HepG2 (cell line): ENCODE data around the gene PEX19. TPM values are rescaled to one million over a fixed set of nuclear protein-coding genes. Genes with fewer than 3 reads are reported as not detected.

Experiments
- ATAC-seq: fragments of 200-7000 bp; cut with Tn5 transposase; 3 replicates; pipeline ENCODE4 v1.9.1; 2020; ENCODE audit warnings: mild to moderate bottlenecking, moderate library complexity
- BruUV-seq: library from RNA; stranded (reverse); fragments of 400-500 nt; replicated peaks from 2 replicates; lab custom pipeline; 2021; lab: Mats Ljungman, UMichigan
- CTCF ChIA-PET: fragments of 300-600 bp; formaldehyde crosslinking; extraction: SDS; loops from one replicate; lab custom pipeline; 2021; ENCODE audit warnings: low total read pairs, inconsistent platforms, low intra/inter-chr PET ratio; lab: Yijun Ruan, JAX
- POLR2A ChIA-PET: fragments of 350-600 bp; sonication (Branson Sonifier 250); formaldehyde crosslinking; loops from one replicate; lab custom pipeline; 2020; ENCODE audit warnings: antibody characterized with exemption, inconsistent platforms; lab: Yijun Ruan, JAX
- DNase-seq: peaks from one replicate; pipeline ENCODE4 v3.0.0-alpha.2; 2015; ENCODE audit warnings: low spot score
- FAIRE-seq: peaks from 3 replicates; lab custom pipeline; 2011; peaks lifted over from hg19 to GRCh38; lab: Jason Lieb, UNC
- H2AFZ ChIP-seq: one replicate; pipeline ENCODE4 v1.6.1; 2011; ENCODE audit warnings: low read length, inconsistent platforms
- H3K27ac ChIP-seq: fragments of 300-600 bp; 3 replicates; pipeline ENCODE4 v1.8.0; 2011; ENCODE audit warnings: mixed run types, mild to moderate bottlenecking, mixed read lengths, low read length, inconsistent platforms; ENCODE audit not compliant: insufficient read depth; ENCODE audit errors: extremely low read length
- H3K27me3 ChIP-seq, 2 experiments: fragments of 200-600 bp in 1 of 2; 2 replicates in 1 of 2; 3 replicates in 1 of 2; pipeline versions ENCODE4 v1.6.0 to v1.8.0; 2011; ENCODE audit warnings: low read length in 2 of 2, mild to moderate bottlenecking in 2 of 2, moderate library complexity in 2 of 2, inconsistent platforms in 1 of 2; ENCODE audit not compliant: insufficient read depth in 2 of 2, control insufficient read depth in 1 of 2
- H3K36me3 ChIP-seq, 2 experiments: fragments of 200-600 bp in 1 of 2; replicated peaks in 1 of 2; 2 replicates in 1 of 2; 3 replicates in 1 of 2; pipeline versions ENCODE4 v1.5.1 to v1.8.0; 2011; ENCODE audit warnings: low read length in 2 of 2, inconsistent platforms in 1 of 2; ENCODE audit not compliant: insufficient read depth in 2 of 2, control insufficient read depth in 1 of 2
- H3K4me1 ChIP-seq: 2 replicates; pipeline ENCODE4 v1.5.1; 2012; ENCODE audit warnings: low read length, inconsistent platforms; ENCODE audit not compliant: insufficient read depth
- H3K4me2 ChIP-seq: 2 replicates; pipeline ENCODE4 v1.6.0; 2011; ENCODE audit warnings: low read depth, low read length, inconsistent platforms
- H3K4me3 ChIP-seq, 3 experiments: fragments of 200-600 bp in 1 of 3; sonication (generic), shearing (Covaris generic) in 1 of 3; replicated peaks in 1 of 3; 2 replicates each; pipeline ENCODE4 v1.5.1; 2011 to 2016; ENCODE audit warnings: low read length in 3 of 3, inconsistent platforms in 2 of 3, low read depth in 2 of 3, mild to moderate bottlenecking in 2 of 3, control low read depth in 1 of 3, mixed read lengths in 1 of 3; ENCODE audit not compliant: insufficient read depth in 1 of 3
- H3K79me2 ChIP-seq: one replicate; pipeline ENCODE4 v1.6.1; 2011; ENCODE audit warnings: low read length, inconsistent platforms; ENCODE audit not compliant: insufficient read depth
- H3K9ac ChIP-seq: 2 replicates; pipeline ENCODE4 v1.6.0; 2011; ENCODE audit warnings: mild to moderate bottlenecking, low read depth, low read length, inconsistent platforms; ENCODE audit not compliant: insufficient read depth
- H3K9me3 ChIP-seq: 2 replicates; pipeline ENCODE4 v1.5.1; 2012; ENCODE audit warnings: mild to moderate bottlenecking, low read length
- H4K20me1 ChIP-seq: 2 replicates; pipeline ENCODE4 v1.6.0; 2011; ENCODE audit warnings: inconsistent platforms, mild to moderate bottlenecking, low read length, moderate library complexity; ENCODE audit not compliant: insufficient read depth
- AGO1 ChIP-seq: fragments of 200-400 bp; formaldehyde crosslinking; IDR thresholded peaks from 2 replicates; pipeline ENCODE4 v1.6.1; 2017; ENCODE audit warnings: mild to moderate bottlenecking, low read depth, low read length, moderate library complexity; ENCODE audit not compliant: poor library complexity, severe bottlenecking
- ZSCAN20 ChIP-seq: sonication (generic); formaldehyde crosslinking; IDR thresholded peaks from 2 replicates; pipeline ENCODE4 v1.4.0; 2020; ENCODE audit warnings: missing genetic modification reagents, mild to moderate bottlenecking, borderline replicate concordance
- WGBS: methylation state at CpG from one replicate; pipeline ENCODE4 v1.1.6; 2017; ENCODE audit warnings: low lambda C conversion rate; 5-methylcytosine and 5-hydroxymethylcytosine counted together
- in situ Hi-C: cut with HindIII; loops from 2 replicates; pipeline ENCODE4 v1.10.0; 2017; ENCODE audit warnings: low pct_unique_long_range_greater_than_20kb; ENCODE audit not compliant: extremely low pct_ligation_motif_present
- intact Hi-C: fragments of 100-400 bp; cut with micrococcal nuclease; formaldehyde crosslinking; loops from one replicate; pipeline ENCODE4 v1.10.0; 2022; ENCODE audit not compliant: unreplicated experiment
- polyA plus RNA-seq, 8 experiments: library from polyadenylated mRNA; depleted of rRNA in 3 of 8; stranded (reverse) in 7 of 8; unstranded in 1 of 8; fragments of >200 nt; fragmentation: Illumina TruSeq in 4 of 8; extraction: Trizol in 4 of 8; gene quantifications; 2 replicates each; pipeline versions ENCODE4 v1.2.1 to v1.2.3, GENCODE V29; 2011 to 2016; ENCODE audit warnings: low read depth in 4 of 8, missing spikeins in 1 of 8, mixed read lengths in 1 of 8; ENCODE audit not compliant: insufficient read depth in 1 of 8
- total RNA-seq, 5 experiments: library from RNA; depleted of rRNA; stranded (reverse); fragments of >200 nt; fragmentation: Illumina TruSeq; extraction: Trizol; gene quantifications; 2 replicates each; pipeline ENCODE4 v1.2.3, GENCODE V29; 2016; ENCODE audit warnings: low read depth in 1 of 5
- TF ChIP-seq, protein P1 (sequence below): sonication (generic); formaldehyde crosslinking; IDR thresholded peaks from 2 replicates; pipeline ENCODE4 v1.4.0; 2020; ENCODE audit warnings: missing genetic modification reagents
- TF ChIP-seq, protein P2 (sequence below): sonication (generic); formaldehyde crosslinking; IDR thresholded peaks from 2 replicates; pipeline ENCODE4 v1.5.0; 2020; ENCODE audit warnings: mild to moderate bottlenecking, missing genetic modification reagents

The PEX19 gene
- total and polyA plus RNA-seq, 2 of the 13 experiments (the other 11 are each of a cell fraction or from before 2014, with no cell fraction given): 47.0 to 51.8 TPM

DNA sequence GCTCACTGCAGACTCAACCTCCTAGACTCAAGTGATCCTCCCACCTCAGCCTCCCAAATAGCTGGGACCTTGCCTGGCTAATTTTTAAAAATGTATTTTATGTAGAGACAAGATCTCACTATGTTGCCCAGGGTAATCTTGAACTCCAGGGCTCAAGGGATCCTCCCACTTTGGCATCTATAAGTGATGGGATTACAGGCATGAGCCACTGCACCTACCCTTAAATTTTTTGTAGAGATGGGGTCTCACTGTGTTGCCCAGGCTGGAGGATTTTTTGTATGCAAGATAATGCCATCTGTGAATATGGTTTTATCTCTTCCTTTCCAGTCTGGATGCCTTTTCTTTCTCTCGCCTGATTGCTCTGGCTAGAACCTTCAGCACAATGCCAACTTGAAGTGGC is 13.9 kb downstream of the PEX19 start:
- TF ChIP-seq, protein P1, sequence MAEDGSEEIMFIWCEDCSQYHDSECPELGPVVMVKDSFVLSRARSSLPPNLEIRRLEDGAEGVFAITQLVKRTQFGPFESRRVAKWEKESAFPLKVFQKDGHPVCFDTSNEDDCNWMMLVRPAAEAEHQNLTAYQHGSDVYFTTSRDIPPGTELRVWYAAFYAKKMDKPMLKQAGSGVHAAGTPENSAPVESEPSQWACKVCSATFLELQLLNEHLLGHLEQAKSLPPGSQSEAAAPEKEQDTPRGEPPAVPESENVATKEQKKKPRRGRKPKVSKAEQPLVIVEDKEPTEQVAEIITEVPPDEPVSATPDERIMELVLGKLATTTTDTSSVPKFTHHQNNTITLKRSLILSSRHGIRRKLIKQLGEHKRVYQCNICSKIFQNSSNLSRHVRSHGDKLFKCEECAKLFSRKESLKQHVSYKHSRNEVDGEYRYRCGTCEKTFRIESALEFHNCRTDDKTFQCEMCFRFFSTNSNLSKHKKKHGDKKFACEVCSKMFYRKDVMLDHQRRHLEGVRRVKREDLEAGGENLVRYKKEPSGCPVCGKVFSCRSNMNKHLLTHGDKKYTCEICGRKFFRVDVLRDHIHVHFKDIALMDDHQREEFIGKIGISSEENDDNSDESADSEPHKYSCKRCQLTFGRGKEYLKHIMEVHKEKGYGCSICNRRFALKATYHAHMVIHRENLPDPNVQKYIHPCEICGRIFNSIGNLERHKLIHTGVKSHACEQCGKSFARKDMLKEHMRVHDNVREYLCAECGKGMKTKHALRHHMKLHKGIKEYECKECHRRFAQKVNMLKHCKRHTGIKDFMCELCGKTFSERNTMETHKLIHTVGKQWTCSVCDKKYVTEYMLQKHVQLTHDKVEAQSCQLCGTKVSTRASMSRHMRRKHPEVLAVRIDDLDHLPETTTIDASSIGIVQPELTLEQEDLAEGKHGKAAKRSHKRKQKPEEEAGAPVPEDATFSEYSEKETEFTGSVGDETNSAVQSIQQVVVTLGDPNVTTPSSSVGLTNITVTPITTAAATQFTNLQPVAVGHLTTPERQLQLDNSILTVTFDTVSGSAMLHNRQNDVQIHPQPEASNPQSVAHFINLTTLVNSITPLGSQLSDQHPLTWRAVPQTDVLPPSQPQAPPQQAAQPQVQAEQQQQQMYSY: no peak
- TF ChIP-seq AGO1 (no peak), ZSCAN20 (CRISPR knock-in tag) (no peak)
- TF ChIP-seq, protein P2, sequence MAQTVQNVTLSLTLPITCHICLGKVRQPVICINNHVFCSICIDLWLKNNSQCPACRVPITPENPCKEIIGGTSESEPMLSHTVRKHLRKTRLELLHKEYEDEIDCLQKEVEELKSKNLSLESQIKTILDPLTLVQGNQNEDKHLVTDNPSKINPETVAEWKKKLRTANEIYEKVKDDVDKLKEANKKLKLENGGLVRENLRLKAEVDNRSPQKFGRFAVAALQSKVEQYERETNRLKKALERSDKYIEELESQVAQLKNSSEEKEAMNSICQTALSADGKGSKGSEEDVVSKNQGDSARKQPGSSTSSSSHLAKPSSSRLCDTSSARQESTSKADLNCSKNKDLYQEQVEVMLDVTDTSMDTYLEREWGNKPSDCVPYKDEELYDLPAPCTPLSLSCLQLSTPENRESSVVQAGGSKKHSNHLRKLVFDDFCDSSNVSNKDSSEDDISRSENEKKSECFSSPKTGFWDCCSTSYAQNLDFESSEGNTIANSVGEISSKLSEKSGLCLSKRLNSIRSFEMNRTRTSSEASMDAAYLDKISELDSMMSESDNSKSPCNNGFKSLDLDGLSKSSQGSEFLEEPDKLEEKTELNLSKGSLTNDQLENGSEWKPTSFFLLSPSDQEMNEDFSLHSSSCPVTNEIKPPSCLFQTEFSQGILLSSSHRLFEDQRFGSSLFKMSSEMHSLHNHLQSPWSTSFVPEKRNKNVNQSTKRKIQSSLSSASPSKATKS: no peak
- intact Hi-C loops: no loop called here
- BruUV-seq: no TSS peak
- Histone ChIP-seq H3K4me1 (peaks cover 8% of the 10 kb centered on the region; the same call in 1 of the 2 replicates), H3K4me3 (no peak overlapping the region), H3K9ac (no peak overlapping the region), H4K20me1 (no peaks in the 10 kb centered on the region), H3K36me3 (no peaks in the 10 kb centered on the region), H3K27ac (no peak overlapping the region), H3K4me2 (no peak overlapping the region), H3K9me3 (no peaks in the 10 kb centered on the region), H2AFZ (no peak overlapping the region), H3K79me2 (no peaks in the 10 kb centered on the region), H3K27me3 (no peaks in the 10 kb centered on the region)
- FAIRE-seq (no peak), DNase-seq (no peak), ATAC-seq (no peak)
- in situ Hi-C loops: no loop called here
- ChIA-PET CTCF (no interaction called here), POLR2A (no interaction called here)
- 94% methylated on average over 1 of the region's 1 CpG for WGBS
